NB4 (cell line): Measurements from ENCODE around the gene DCDC2.
"Not testable (repeated sequence)": the region's sequence is repeated elsewhere in the genome, so short reads cannot be mapped to it uniquely, and the experiment has no call there.

ENCODE experiments used
- DNase-seq: peaks from one replicate; pipeline ENCODE4 v3.0.0; 2010; ENCODE audit warnings: low read depth
- H3K4me3 ChIP-seq: one replicate; pipeline ENCODE4 v1.5.1; 2011; ENCODE audit warnings: mild to moderate bottlenecking, low read depth, low read length, moderate library complexity
- MYC ChIP-seq: IDR thresholded peaks from 2 replicates; pipeline ENCODE4 v1.6.1; 2011; ENCODE audit warnings: low read depth, low read length
- POLR2A ChIP-seq: IDR thresholded peaks from 2 replicates; pipeline ENCODE4 v1.6.1; 2011; ENCODE audit warnings: mild to moderate bottlenecking; ENCODE audit not compliant: insufficient read length; ENCODE audit errors: extremely low read depth
- TF ChIP-seq, protein P1 (sequence below): IDR thresholded peaks from 2 replicates; pipeline ENCODE4 v1.6.1; 2011; ENCODE audit warnings: low read depth, low read length
- TF ChIP-seq, protein P2 (sequence below): IDR thresholded peaks from one replicate; pipeline ENCODE4 v1.5.1; 2012; ENCODE audit warnings: low read depth, low read length

DCDC2 gene

GRCh38 chr6:24306936-24307335 is 50.9 kb downstream of the DCDC2 start:
- DNase-seq = no peak
- no peak overlapping the region for H3K4me3 ChIP-seq
- no peak for TF ChIP-seq POLR2A

- no peak overlapping the region for H3K4me3 ChIP-seq
- no peak for TF ChIP-seq POLR2A
- TF ChIP-seq, protein P1, sequence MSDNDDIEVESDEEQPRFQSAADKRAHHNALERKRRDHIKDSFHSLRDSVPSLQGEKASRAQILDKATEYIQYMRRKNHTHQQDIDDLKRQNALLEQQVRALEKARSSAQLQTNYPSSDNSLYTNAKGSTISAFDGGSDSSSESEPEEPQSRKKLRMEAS = no peak
- no peak for TF ChIP-seq MYC
- TF ChIP-seq, protein P2, sequence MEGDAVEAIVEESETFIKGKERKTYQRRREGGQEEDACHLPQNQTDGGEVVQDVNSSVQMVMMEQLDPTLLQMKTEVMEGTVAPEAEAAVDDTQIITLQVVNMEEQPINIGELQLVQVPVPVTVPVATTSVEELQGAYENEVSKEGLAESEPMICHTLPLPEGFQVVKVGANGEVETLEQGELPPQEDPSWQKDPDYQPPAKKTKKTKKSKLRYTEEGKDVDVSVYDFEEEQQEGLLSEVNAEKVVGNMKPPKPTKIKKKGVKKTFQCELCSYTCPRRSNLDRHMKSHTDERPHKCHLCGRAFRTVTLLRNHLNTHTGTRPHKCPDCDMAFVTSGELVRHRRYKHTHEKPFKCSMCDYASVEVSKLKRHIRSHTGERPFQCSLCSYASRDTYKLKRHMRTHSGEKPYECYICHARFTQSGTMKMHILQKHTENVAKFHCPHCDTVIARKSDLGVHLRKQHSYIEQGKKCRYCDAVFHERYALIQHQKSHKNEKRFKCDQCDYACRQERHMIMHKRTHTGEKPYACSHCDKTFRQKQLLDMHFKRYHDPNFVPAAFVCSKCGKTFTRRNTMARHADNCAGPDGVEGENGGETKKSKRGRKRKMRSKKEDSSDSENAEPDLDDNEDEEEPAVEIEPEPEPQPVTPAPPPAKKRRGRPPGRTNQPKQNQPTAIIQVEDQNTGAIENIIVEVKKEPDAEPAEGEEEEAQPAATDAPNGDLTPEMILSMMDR = no peak
- no peak for DNase-seq
Measured at GRCh38 chr6:24306038-24306437, 51.8 kb downstream of the DCDC2 start.

GRCh38 chr6:24296944-24297343 is 60.9 kb downstream of the DCDC2 start:
- DNase-seq = no peak
- TF ChIP-seq POLR2A (no peak), MYC (no peak)
- TF ChIP-seq, protein P2 = no peak
- TF ChIP-seq, protein P1 = no peak
- no peak overlapping the region for H3K4me3 ChIP-seq

GRCh38 chr6:24293852-24294251 is 64.0 kb downstream of the DCDC2 start:
- not testable (repeated sequence) for H3K4me3 ChIP-seq, DNase-seq

DNA sequence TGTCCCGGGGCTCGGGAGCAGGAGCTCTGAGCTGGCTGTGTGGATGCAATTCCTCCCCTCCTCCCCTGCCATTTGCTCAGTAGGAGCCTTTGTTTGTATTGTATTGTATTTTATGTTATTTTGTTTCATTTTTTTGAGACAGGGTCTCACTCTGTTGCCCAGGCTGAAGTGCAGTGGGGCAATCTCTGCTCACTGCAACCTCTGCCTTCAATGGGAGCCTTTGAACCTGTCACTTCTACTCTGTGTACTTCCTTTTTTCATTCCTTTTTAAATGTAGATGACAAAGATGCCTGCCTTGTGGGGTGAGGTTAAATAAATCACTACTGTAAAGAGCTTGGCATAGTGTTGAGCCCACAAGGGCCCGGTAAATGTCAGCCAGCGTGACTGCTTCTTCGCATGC is 70.6 kb downstream of the DCDC2 start:
- DNase-seq = no peak
- TF ChIP-seq, protein P1 = no peak
- TF ChIP-seq MYC (no peak), POLR2A (no peak)
- TF ChIP-seq, protein P2 = no peak
- H3K4me3 ChIP-seq = no peak overlapping the region

DNA sequence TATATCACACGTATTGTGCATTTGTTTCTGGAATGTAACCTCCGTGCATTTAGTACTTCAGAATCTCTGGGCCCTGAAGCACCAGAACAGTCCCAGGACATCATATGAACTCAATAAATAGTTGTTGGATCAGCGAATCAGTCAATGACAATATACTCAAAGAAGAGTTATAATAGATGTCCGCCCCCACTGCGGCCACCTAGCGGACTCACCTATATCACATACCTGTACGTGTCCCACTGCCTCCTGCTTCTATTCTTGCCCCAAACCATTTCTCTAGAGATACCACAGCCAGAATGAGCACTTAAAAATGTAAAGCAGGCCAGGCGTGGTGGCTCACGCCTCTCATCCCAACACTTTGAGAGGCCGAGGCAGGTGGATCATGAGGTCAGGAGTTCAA is 73.9 kb downstream of the DCDC2 start:
- no peak for DNase-seq
- no peak overlapping the region for H3K4me3 ChIP-seq
- TF ChIP-seq, protein P2 = no peak
- TF ChIP-seq POLR2A = no peak
- TF ChIP-seq MYC = no peak
- TF ChIP-seq, protein P1 = no peak
